ENCODE data around the gene CDH2.
A peak's percentile ranks its signal among the peaks of the same experiment; 100 is the strongest.

CDH2 gene

DNA sequence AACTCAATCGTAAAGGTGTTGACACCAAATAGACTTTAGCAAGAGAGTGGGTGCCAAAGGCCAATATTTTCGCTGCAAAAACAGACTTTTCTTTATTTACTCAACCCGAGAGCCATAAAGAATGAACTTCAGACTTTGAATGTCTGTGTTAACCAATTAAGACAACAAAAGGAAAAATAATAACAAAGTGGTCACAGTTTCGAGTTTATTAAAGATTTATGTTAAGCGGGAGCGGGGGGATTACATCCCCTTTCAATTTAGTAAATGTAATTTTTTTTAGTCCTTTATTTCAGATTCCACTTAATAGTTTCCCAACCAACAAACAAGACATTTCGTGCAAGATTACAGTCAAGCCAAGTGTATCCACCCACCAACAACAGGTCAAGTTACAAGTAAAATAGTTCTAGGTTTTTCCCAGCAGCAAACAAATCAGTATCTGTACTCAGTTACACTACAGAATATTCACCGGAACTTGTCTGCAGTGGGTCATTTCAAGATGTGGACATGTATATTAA is 9.0 kb downstream of the CDH2 start:
- Histone ChIP-seq H3K4me3 (ENCODE audit: low read length) (peak overlapping the region; percentile 42), H3K79me2 (ENCODE audit: low read length) (no peaks in the 10 kb centered on the region), H3K9me3 (ENCODE audit: insufficient read depth, low read length) (no peaks in the 10 kb centered on the region), H3K36me3 (replicated peaks; ENCODE audit: low read depth, low read length) (no peaks in the 10 kb centered on the region), H3K27ac (ENCODE audit: low read length) (peak overlapping the region; percentile 87), H3K9ac (ENCODE audit: low read length) (peak overlapping the region; percentile 50), H3K27me3 (ENCODE audit: low read depth, low read length) (no peaks in the 10 kb centered on the region), H4K20me1 (ENCODE audit: insufficient read depth, low read length) (no peaks in the 10 kb centered on the region), H2AFZ (ENCODE audit: low read depth, low read length) (peak overlapping the region; percentile 58), H3K4me1 (ENCODE audit: low read length) (peaks cover 37% of the 10 kb centered on the region), H3K4me2 (ENCODE audit: low read length) (peak overlapping the region; percentile 62)
- no peak for TF ChIP-seq EZH2phosphoT487 (IDR thresholded peaks at IDR 0.05; ENCODE audit: low read depth)
- TF ChIP-seq, protein P1, sequence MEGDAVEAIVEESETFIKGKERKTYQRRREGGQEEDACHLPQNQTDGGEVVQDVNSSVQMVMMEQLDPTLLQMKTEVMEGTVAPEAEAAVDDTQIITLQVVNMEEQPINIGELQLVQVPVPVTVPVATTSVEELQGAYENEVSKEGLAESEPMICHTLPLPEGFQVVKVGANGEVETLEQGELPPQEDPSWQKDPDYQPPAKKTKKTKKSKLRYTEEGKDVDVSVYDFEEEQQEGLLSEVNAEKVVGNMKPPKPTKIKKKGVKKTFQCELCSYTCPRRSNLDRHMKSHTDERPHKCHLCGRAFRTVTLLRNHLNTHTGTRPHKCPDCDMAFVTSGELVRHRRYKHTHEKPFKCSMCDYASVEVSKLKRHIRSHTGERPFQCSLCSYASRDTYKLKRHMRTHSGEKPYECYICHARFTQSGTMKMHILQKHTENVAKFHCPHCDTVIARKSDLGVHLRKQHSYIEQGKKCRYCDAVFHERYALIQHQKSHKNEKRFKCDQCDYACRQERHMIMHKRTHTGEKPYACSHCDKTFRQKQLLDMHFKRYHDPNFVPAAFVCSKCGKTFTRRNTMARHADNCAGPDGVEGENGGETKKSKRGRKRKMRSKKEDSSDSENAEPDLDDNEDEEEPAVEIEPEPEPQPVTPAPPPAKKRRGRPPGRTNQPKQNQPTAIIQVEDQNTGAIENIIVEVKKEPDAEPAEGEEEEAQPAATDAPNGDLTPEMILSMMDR (IDR thresholded peaks at IDR 0.05; ENCODE audit: low read depth, low read length) = no peak

DNA sequence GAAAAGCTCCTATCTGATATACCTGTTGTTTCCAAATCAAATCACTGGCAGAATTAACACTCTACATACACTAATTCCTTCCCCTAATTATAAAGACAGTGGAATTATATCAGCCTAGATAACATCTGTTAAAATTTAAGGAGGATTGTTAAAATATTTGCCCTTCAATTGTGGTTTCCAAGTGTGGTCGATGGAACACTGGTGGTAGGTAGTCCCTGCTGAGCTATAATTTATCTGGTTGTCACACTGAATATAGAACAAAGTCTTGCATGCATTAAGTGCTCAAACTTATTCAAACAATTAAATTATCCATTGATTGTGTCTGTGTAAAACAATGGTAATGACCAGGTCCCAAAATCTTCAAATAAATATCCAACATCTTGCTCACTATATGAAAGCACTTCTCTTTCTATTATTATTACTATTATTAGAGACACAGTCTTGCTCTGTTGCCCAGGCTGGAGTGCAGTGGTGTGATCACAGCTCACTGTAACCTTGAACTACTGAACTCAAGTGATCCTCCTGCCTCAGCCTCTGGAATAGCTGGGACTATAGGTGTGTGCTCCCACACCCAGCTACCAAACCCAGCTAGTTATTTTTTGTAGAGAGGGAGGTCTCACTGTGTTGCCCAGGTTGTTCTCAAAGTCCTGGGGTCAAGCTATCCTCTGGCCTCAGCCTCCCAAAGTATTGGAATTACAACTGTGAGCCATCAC is 12.0 kb downstream of the CDH2 start:
- H3K79me2 ChIP-seq (ENCODE audit: low read length) = no peaks in the 10 kb centered on the region
- H3K4me1 ChIP-seq (ENCODE audit: low read length) = peaks cover 38% of the 10 kb centered on the region
- H4K20me1 ChIP-seq (ENCODE audit: insufficient read depth, low read length) = no peaks in the 10 kb centered on the region

DNA sequence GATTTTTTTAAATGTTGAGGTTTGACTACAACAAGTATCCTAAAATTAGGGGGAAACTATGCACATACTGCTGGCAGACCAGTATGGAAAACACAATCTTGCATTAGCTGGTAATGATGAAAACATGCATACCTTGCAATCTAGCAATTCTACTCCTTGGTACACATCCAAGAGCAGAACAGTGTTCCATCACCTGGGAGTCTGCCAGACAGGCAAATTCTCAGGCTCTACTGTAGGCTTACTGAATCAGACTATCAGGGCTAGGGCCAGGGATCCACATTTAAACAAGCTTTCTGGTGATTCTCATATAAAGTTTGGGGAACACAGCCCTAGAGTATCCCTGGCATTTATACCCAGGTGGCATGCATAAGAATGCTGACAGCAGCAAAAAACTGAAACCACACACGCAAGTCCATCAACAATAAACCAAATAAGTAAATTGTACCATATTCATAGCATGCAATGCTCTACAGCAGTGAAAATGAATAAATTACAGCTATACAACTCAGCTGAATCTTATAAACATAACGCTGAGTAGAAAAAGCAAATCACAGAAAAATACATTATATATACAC is 13.6 kb downstream of the CDH2 start:
- Histone ChIP-seq H3K27me3 (ENCODE audit: low read depth, low read length) (no peaks in the 10 kb centered on the region), H3K27ac (ENCODE audit: low read length) (no peak overlapping the region), H3K9me3 (ENCODE audit: insufficient read depth, low read length) (no peaks in the 10 kb centered on the region), H4K20me1 (ENCODE audit: insufficient read depth, low read length) (no peaks in the 10 kb centered on the region), H3K4me1 (ENCODE audit: low read length) (peaks cover 24% of the 10 kb centered on the region), H3K4me2 (ENCODE audit: low read length) (no peak overlapping the region), H3K36me3 (replicated peaks; ENCODE audit: low read depth, low read length) (no peaks in the 10 kb centered on the region), H2AFZ (ENCODE audit: low read depth, low read length) (no peak overlapping the region), H3K79me2 (ENCODE audit: low read length) (no peaks in the 10 kb centered on the region), H3K9ac (ENCODE audit: low read length) (no peak overlapping the region), H3K4me3 (ENCODE audit: low read length) (no peak overlapping the region)
- no peak for TF ChIP-seq EZH2phosphoT487 (IDR thresholded peaks at IDR 0.05; ENCODE audit: low read depth)

More for the DNA sequence above, 12.0 kb downstream of the CDH2 start:
- no peaks in the 10 kb centered on the region for H3K27me3 ChIP-seq (ENCODE audit: low read depth, low read length)
- H3K4me2 ChIP-seq (ENCODE audit: low read length) = no peak overlapping the region
- no peak overlapping the region for H2AFZ ChIP-seq (ENCODE audit: low read depth, low read length)
- no peak for TF ChIP-seq EZH2phosphoT487 (IDR thresholded peaks at IDR 0.05; ENCODE audit: low read depth)
- TF ChIP-seq, protein P1 (IDR thresholded peaks at IDR 0.05; ENCODE audit: low read depth, low read length) = no peak
- H3K9ac ChIP-seq (ENCODE audit: low read length) = no peak overlapping the region
- no peaks in the 10 kb centered on the region for H3K36me3 ChIP-seq (replicated peaks; ENCODE audit: low read depth, low read length)
- no peaks in the 10 kb centered on the region for H3K9me3 ChIP-seq (ENCODE audit: insufficient read depth, low read length)
- no peak overlapping the region for H3K4me3 ChIP-seq (ENCODE audit: low read length)
- no peak overlapping the region for H3K27ac ChIP-seq (ENCODE audit: low read length)

DNA sequence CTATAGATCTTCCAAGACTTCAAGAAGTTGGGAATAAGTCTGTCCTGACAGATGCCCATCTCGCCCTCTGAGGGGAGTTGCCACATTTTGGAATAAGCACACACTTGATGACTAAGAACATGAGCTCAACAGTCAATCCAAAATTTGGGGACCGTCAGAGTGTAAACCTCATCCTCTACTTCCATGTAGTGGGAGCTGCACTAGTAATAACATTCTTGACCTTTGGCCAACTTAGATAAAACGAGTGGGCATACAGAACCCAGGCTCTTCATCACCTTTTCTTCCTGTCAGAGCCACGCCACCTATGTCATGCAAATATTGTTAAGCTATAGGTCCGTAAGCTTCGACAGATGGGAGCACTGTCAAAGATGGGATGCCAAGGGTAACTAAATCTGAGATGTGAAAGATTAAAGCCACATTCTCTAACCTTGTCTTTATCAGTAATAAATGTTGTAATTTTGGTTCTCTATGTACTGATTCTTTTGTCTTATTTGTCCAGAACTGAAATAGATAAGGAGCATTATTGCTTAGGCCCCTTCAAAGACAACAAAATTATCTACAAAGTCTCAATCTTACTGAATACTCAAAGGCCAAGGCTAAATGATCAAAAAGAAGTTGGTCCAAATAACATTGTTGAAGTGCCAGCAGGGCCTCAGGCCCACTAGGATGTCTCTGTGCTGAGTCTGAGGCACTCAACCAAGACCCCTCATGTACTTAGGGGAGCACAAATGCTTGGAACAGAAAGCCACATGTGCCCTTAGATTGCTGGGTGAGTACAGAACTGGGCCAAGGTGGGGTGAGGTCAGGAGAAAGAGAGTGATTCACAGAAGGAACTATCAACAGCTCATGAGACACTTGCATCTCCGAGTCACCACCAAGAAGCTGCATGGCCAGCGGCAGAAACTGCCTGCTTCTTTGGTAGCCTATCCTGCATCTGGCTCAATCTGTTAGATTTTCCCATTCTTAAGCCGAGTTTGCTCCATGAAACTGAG is 15.0 kb downstream of the CDH2 start:
- H3K27me3 ChIP-seq (ENCODE audit: low read depth, low read length) = no peaks in the 10 kb centered on the region
- no peak for TF ChIP-seq EZH2phosphoT487 (IDR thresholded peaks at IDR 0.05; ENCODE audit: low read depth)
- TF ChIP-seq, protein P1 (IDR thresholded peaks at IDR 0.05; ENCODE audit: low read depth, low read length) = no peak
- H3K27ac ChIP-seq (ENCODE audit: low read length) = no peak overlapping the region
- no peak overlapping the region for H2AFZ ChIP-seq (ENCODE audit: low read depth, low read length)
- no peaks in the 10 kb centered on the region for H3K79me2 ChIP-seq (ENCODE audit: low read length)
- no peaks in the 10 kb centered on the region for H3K36me3 ChIP-seq (replicated peaks; ENCODE audit: low read depth, low read length)
- H3K9ac ChIP-seq (ENCODE audit: low read length) = no peak overlapping the region
- no peak overlapping the region for H3K4me2 ChIP-seq (ENCODE audit: low read length)
- no peaks in the 10 kb centered on the region for H3K9me3 ChIP-seq (ENCODE audit: insufficient read depth, low read length)
- H4K20me1 ChIP-seq (ENCODE audit: insufficient read depth, low read length) = no peaks in the 10 kb centered on the region
- H3K4me3 ChIP-seq (ENCODE audit: low read length) = no peak overlapping the region
- H3K4me1 ChIP-seq (ENCODE audit: low read length) = peaks cover 10% of the 10 kb centered on the region
